HG02981 (cell line): ENCODE measurements around the gene SBF1.

Experiments
- ATAC-seq: cut with Tn5 transposase; IDR thresholded peaks from one replicate; pipeline ENCODE4 v1.9.1; 2021; ENCODE audit warnings: mild to moderate bottlenecking, moderate library complexity; ENCODE audit not compliant: unreplicated experiment

The SBF1 gene

GRCh38 chr22:50486561-50487289 lies 11.9 kb upstream of the SBF1 start, which contains the start of gene MIOX:
MIOX (plus strand) TSS chr22:50486859; CDS start chr22:50486898, 39 bp downstream.
- ATAC-seq: no peak

GRCh38 chr22:50485221-50486131 lies 10.6 kb upstream of the SBF1 start:
- ATAC-seq: no peak

- no peak for ATAC-seq
Observed at GRCh38 chr22:50483977-50484853, 9.4 kb upstream of the SBF1 start.

- ATAC-seq: no peak
Observed at GRCh38 chr22:50483556-50483955, 8.7 kb upstream of the SBF1 start.

- ATAC-seq: no peak
Observed at GRCh38 chr22:50483106-50483505, 8.3 kb upstream of the SBF1 start.

GRCh38 chr22:50482107-50483074 lies 7.6 kb upstream of the SBF1 start:
- no peak for ATAC-seq

GRCh38 chr22:50481440-50482106 lies 6.7 kb upstream of the SBF1 start, which contains the start of gene ADM2:
ADM2 (plus strand) TSS chr22:50481543; CDS start chr22:50481848, 305 bp downstream.
- ATAC-seq: no peak

GRCh38 chr22:50481045-50481439 lies 6.2 kb upstream of the SBF1 start:
- ATAC-seq: no peak

GRCh38 chr22:50479721-50480120 lies 4.9 kb upstream of the SBF1 start:
- ATAC-seq: no peak

GRCh38 chr22:50477923-50478322 lies 3.1 kb upstream of the SBF1 start:
- ATAC-seq: no peak

- no peak for ATAC-seq
Observed at GRCh38 chr22:50476868-50477267, 2.0 kb upstream of the SBF1 start.

GRCh38 chr22:50475652-50476002 lies 792 bp upstream of the SBF1 start:
- ATAC-seq: no peak

GRCh38 chr22:50473855-50474671 lies 772 bp downstream of the SBF1 start:
- no peak for ATAC-seq

- no peak for ATAC-seq
Observed at GRCh38 chr22:50473088-50473487, 1.7 kb downstream of the SBF1 start.

GRCh38 chr22:50471962-50472361 lies 2.9 kb downstream of the SBF1 start:
- no peak for ATAC-seq

GRCh38 chr22:50471197-50471847 lies 3.5 kb downstream of the SBF1 start:
- ATAC-seq: no peak

GRCh38 chr22:50470491-50470890 lies 4.3 kb downstream of the SBF1 start:
- ATAC-seq: no peak
